Sigmoid colon (tissue), 4 donors: Measurements from ENCODE around the gene KIF26B.

Experiments used
- CTCF ChIP-seq, 4 experiments: fragments of 450-650 bp in 3 of 4; fragments of 200-600 bp in 1 of 4; IDR thresholded peaks; one replicate each; pipeline ENCODE4 v1.5.1; 2016 to 2019; ENCODE audit warnings: antibody characterized with exemption in 4 of 4, mild to moderate bottlenecking in 3 of 4, moderate library complexity in 2 of 4
- EP300 ChIP-seq, 4 donors: sonication (generic); formaldehyde crosslinking; IDR thresholded peaks; one replicate each; pipeline ENCODE4 v1.6.1; 2017; ENCODE audit warnings: antibody characterized with exemption in 4 of 4
- POLR2A ChIP-seq, 2 donors: fragments of 450-650 bp; IDR thresholded peaks; one replicate each; pipeline ENCODE4 v1.6.1; 2016; ENCODE audit warnings: antibody characterized with exemption in 2 of 2, mild to moderate bottlenecking in 2 of 2, moderate library complexity in 2 of 2
- POLR2AphosphoS5 ChIP-seq, 4 donors: sonication (generic); formaldehyde crosslinking; IDR thresholded peaks; one replicate each; pipeline ENCODE4 v1.6.1; 2017; ENCODE audit warnings: antibody characterized with exemption in 4 of 4

DNA sequence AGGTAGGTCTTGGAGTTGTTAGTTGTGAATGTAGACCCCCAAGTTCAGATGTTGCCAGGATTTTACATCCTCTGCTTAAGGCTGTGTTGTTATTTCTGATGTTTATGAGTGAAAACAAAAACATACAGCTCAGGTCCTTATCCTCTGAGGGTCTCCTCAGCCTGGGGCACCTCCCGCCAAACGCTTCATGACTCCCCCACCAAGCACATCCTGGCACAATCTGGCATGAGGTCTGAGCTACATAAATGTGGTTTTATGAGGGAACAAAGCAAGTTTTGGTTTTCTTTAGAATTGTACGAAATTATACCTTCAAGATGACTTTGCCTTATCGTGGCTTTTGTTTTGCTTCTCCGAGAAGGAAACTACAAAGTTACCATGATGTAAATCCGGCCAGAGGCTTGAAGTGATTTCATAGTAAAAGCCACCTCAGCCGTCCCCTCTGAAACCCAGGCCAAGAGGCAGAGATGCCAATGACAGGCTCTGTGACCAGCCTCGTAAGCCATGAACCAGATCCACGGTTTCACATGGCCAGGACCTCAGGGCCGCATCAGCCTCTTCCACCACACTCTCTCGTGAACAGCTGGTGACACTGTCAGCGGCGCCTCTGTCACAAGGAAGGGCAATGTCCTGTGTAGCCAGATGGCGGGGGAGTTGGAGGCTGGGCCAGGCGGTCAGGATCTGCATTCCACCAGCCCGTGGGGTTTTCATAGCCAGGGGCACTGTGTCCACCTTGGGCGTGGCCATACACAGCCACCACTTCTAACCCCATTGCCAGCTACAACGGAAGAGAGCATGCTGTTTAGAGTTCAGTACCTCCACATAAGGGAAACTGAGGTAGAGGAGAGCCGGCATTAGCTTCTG, 199.4 kb downstream of the KIF26B start:
- TF ChIP-seq CTCF (IDR thresholded peaks at IDR 0.05) (no peak), EP300 (IDR thresholded peaks at IDR 0.05) (no peak), POLR2A (IDR thresholded peaks at IDR 0.05) (no peak), POLR2AphosphoS5 (IDR thresholded peaks at IDR 0.05) (no peak)
